DOHH2 (cell line): ENCODE measurements around the gene TMEM167A.

ENCODE experiments used
- CTCF ChIP-seq: fragments of 200-600 bp; sonication (generic); IDR thresholded peaks from one replicate; pipeline ENCODE4 v1.5.1; 2014; ENCODE audit warnings: antibody characterized with exemption, mild to moderate bottlenecking, low read depth, low read length; ENCODE audit not compliant: poor library complexity, severe bottlenecking
- EZH2phosphoT487 ChIP-seq: fragments of 200-600 bp; sonication (generic); IDR thresholded peaks from 2 replicates; pipeline ENCODE4 v1.6.1; 2017; ENCODE audit warnings: borderline replicate concordance, mild to moderate bottlenecking, antibody characterized with exemption, low read length, moderate library complexity, mixed read lengths

- TF ChIP-seq CTCF (no peak), EZH2phosphoT487 (no peak)
Measured at GRCh38 chr5:83115816-83116215, 38.6 kb upstream of the TMEM167A start.
